H1 (cell line): Measurements from ENCODE around the gene TNFSF12. TPM values are rescaled to one million over a fixed set of nuclear protein-coding genes. Genes with fewer than 3 reads are reported as not detected.

Experiments used
- BCL11A ChIP-seq, 2 experiments: IDR thresholded peaks; one replicate each; pipeline ENCODE4 v1.6.1; 2011; ENCODE audit warnings: low read depth in 2 of 2, low read length in 2 of 2, mild to moderate bottlenecking in 2 of 2
- CHD1 ChIP-seq: IDR thresholded peaks from 2 replicates; pipeline ENCODE4 v1.6.1; 2012; ENCODE audit warnings: low read depth, low read length, improper control_type of control experiment
- TCF12 ChIP-seq: IDR thresholded peaks from 2 replicates; pipeline ENCODE4 v1.6.1; 2011; ENCODE audit warnings: low read depth, mild to moderate bottlenecking, low read length
- polyA plus RNA-seq, 7 experiments: library from polyadenylated mRNA; depleted of rRNA in 3 of 7; stranded (reverse) in 5 of 7; unstranded in 2 of 7; fragments of >200 nt in 5 of 7; fragments of 200-250 nt in 2 of 7; gene quantifications; 1 replicate in 5 of 7; 2 replicates in 1 of 7; 4 replicates in 1 of 7; pipeline versions ENCODE4 v1.2.1 to v1.2.3, GENCODE V29; 2011 to 2013; ENCODE audit warnings: missing spikeins in 2 of 7, mixed read lengths in 2 of 7
- total RNA-seq: library from RNA; stranded (reverse); fragmentation: NEBNext Ultra II Directional; extraction: Animal tissue kit (Norgen Biotek cat#: 25700); gene quantifications from 2 replicates; pipeline ENCODE4 v1.2.1, GENCODE V29; 2021
- TF ChIP-seq, protein P1 (sequence below): fragments of 300-600 bp; sonication (generic); IDR thresholded peaks from 2 replicates; pipeline ENCODE4 v1.7.1; 2012; ENCODE audit warnings: low read length, moderate library complexity, mild to moderate bottlenecking, inconsistent platforms; ENCODE audit not compliant: insufficient replicate concordance
- TF ChIP-seq, protein P2 (sequence below): IDR thresholded peaks from 2 replicates; pipeline ENCODE4 v1.6.1; 2011; ENCODE audit warnings: low read depth, mild to moderate bottlenecking, low read length; ENCODE audit not compliant: insufficient read depth
- TF ChIP-seq, protein P3 (sequence below): IDR thresholded peaks from 2 replicates; pipeline ENCODE4 v1.6.1; 2011; ENCODE audit warnings: low read length, improper control_type of control experiment

TNFSF12 gene
- total and polyA plus RNA-seq, 2 of the 8 experiments (the other 6 are each of a cell fraction or from before 2014, with no cell fraction given), result 7.2 to 9.6 TPM

DNA sequence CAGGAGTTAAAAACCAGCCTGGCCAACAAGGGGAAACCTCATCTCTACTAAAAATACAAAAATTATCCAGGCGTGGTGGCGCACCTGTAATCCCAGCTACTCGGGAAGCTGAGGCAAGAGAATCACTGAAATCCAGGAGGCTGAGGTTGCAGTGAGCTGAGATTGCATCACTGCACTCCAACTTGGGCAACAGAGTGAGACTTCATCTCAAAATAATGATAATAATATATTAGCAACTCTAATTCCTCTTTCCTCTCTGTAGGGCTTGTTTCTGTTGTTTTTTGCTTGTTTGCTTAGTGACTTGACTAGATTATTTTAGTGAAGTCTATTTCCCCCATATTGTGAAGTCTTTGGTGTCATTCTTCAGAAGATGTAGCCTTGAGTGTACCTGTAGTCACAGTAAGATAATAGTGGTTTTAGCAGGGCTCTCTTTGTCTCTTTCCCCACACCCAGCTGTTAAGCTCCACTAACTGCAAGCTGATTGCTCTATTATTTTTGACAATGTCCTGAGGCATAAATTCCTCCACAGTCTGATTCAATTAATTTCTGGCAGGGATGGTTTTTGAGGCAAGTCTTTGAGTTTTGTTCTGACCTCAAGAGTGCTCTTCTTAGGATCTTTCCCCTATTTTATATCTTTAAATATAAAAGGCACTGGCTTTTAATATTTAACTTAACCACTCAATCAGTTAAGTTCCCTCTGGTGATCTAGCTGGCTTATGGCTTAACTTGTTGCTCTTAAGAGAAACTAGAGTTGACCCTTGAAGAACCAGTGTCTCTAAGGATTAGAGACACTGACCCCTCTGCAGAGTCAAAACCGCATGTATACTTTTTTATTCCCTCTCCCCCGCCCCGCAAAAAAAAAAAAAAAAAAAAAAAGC lies 18.6 kb upstream of the TNFSF12 start (continued):
- TF ChIP-seq, protein P1, sequence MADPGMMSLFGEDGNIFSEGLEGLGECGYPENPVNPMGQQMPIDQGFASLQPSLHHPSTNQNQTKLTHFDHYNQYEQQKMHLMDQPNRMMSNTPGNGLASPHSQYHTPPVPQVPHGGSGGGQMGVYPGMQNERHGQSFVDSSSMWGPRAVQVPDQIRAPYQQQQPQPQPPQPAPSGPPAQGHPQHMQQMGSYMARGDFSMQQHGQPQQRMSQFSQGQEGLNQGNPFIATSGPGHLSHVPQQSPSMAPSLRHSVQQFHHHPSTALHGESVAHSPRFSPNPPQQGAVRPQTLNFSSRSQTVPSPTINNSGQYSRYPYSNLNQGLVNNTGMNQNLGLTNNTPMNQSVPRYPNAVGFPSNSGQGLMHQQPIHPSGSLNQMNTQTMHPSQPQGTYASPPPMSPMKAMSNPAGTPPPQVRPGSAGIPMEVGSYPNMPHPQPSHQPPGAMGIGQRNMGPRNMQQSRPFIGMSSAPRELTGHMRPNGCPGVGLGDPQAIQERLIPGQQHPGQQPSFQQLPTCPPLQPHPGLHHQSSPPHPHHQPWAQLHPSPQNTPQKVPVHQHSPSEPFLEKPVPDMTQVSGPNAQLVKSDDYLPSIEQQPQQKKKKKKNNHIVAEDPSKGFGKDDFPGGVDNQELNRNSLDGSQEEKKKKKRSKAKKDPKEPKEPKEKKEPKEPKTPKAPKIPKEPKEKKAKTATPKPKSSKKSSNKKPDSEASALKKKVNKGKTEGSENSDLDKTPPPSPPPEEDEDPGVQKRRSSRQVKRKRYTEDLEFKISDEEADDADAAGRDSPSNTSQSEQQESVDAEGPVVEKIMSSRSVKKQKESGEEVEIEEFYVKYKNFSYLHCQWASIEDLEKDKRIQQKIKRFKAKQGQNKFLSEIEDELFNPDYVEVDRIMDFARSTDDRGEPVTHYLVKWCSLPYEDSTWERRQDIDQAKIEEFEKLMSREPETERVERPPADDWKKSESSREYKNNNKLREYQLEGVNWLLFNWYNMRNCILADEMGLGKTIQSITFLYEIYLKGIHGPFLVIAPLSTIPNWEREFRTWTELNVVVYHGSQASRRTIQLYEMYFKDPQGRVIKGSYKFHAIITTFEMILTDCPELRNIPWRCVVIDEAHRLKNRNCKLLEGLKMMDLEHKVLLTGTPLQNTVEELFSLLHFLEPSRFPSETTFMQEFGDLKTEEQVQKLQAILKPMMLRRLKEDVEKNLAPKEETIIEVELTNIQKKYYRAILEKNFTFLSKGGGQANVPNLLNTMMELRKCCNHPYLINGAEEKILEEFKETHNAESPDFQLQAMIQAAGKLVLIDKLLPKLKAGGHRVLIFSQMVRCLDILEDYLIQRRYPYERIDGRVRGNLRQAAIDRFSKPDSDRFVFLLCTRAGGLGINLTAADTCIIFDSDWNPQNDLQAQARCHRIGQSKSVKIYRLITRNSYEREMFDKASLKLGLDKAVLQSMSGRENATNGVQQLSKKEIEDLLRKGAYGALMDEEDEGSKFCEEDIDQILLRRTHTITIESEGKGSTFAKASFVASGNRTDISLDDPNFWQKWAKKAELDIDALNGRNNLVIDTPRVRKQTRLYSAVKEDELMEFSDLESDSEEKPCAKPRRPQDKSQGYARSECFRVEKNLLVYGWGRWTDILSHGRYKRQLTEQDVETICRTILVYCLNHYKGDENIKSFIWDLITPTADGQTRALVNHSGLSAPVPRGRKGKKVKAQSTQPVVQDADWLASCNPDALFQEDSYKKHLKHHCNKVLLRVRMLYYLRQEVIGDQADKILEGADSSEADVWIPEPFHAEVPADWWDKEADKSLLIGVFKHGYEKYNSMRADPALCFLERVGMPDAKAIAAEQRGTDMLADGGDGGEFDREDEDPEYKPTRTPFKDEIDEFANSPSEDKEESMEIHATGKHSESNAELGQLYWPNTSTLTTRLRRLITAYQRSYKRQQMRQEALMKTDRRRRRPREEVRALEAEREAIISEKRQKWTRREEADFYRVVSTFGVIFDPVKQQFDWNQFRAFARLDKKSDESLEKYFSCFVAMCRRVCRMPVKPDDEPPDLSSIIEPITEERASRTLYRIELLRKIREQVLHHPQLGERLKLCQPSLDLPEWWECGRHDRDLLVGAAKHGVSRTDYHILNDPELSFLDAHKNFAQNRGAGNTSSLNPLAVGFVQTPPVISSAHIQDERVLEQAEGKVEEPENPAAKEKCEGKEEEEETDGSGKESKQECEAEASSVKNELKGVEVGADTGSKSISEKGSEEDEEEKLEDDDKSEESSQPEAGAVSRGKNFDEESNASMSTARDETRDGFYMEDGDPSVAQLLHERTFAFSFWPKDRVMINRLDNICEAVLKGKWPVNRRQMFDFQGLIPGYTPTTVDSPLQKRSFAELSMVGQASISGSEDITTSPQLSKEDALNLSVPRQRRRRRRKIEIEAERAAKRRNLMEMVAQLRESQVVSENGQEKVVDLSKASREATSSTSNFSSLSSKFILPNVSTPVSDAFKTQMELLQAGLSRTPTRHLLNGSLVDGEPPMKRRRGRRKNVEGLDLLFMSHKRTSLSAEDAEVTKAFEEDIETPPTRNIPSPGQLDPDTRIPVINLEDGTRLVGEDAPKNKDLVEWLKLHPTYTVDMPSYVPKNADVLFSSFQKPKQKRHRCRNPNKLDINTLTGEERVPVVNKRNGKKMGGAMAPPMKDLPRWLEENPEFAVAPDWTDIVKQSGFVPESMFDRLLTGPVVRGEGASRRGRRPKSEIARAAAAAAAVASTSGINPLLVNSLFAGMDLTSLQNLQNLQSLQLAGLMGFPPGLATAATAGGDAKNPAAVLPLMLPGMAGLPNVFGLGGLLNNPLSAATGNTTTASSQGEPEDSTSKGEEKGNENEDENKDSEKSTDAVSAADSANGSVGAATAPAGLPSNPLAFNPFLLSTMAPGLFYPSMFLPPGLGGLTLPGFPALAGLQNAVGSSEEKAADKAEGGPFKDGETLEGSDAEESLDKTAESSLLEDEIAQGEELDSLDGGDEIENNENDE, result no peak
- TF ChIP-seq BCL11A (IDR thresholded peaks at IDR 0.05; ENCODE audit: low read depth in 2 of 2, low read length in 2 of 2), result no peak
- TF ChIP-seq, protein P2, sequence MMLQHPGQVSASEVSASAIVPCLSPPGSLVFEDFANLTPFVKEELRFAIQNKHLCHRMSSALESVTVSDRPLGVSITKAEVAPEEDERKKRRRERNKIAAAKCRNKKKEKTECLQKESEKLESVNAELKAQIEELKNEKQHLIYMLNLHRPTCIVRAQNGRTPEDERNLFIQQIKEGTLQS, result no peak
- TF ChIP-seq TCF12, result no peak
- no peak for TF ChIP-seq CHD1
- TF ChIP-seq, protein P3, sequence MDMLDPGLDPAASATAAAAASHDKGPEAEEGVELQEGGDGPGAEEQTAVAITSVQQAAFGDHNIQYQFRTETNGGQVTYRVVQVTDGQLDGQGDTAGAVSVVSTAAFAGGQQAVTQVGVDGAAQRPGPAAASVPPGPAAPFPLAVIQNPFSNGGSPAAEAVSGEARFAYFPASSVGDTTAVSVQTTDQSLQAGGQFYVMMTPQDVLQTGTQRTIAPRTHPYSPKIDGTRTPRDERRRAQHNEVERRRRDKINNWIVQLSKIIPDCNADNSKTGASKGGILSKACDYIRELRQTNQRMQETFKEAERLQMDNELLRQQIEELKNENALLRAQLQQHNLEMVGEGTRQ, result no peak
